SK-N-SH (cell line): Measurements from ENCODE around the gene BRD2. TPM values are rescaled to one million over a fixed set of nuclear protein-coding genes. Genes with fewer than 3 reads are reported as not detected.

Source experiments
- CTCF ChIA-PET: fragments of 300-600, 350-600 bp; formaldehyde crosslinking; extraction: SDS; loops from one replicate; lab custom pipeline; 2021; lab: Yijun Ruan, JAX
- POLR2A ChIA-PET: fragments of 350-600 bp; sonication (Branson Sonifier 250); formaldehyde crosslinking; extraction: SDS; loops from one replicate; lab custom pipeline; 2020; ENCODE audit warnings: antibody characterized with exemption, inconsistent platforms; lab: Yijun Ruan, JAX
- DNase-seq: peaks from one replicate; pipeline ENCODE4 v3.0.0; 2012
- H2AFZ ChIP-seq: fragments of 200-600 bp; sonication (generic); 2 replicates; pipeline ENCODE4 v1.8.1; 2016; ENCODE audit warnings: antibody characterized with exemption, mild to moderate bottlenecking, low read depth
- H3F3A ChIP-seq: fragments of 200-600 bp; sonication (generic); replicated peaks from 2 replicates; pipeline ENCODE3; 2016; ENCODE audit warnings: antibody characterized with exemption, mild to moderate bottlenecking; ENCODE audit not compliant: insufficient read depth
- H3K27ac ChIP-seq, 2 experiments: fragments of 200-500 bp in 1 of 2; fragments of 200-600 bp in 1 of 2; sonication (Bioruptor generic) in 1 of 2; sonication (generic), shearing (Covaris generic) in 1 of 2; 2 replicates each; pipeline versions ENCODE4 v1.5.1 to v1.6.1; 2014 to 2016; ENCODE audit warnings: low read depth in 2 of 2, inconsistent platforms in 1 of 2, low read length in 1 of 2, mild to moderate bottlenecking in 1 of 2, mixed read lengths in 1 of 2
- H3K27me3 ChIP-seq: fragments of 200-600 bp; sonication (generic), shearing (Covaris generic); 2 replicates; pipeline ENCODE4 v1.6.1; 2016; ENCODE audit warnings: mixed run types; ENCODE audit not compliant: insufficient read depth
- H3K36me3 ChIP-seq, 2 experiments: fragments of 200-500 bp in 1 of 2; fragments of 200-600 bp in 1 of 2; sonication (Bioruptor generic) in 1 of 2; sonication (generic) in 1 of 2; replicated peaks in 1 of 2; 2 replicates each; pipeline versions ENCODE3 to v1.5.1; 2014 to 2016; ENCODE audit warnings: low read length in 1 of 2, mild to moderate bottlenecking in 1 of 2; ENCODE audit not compliant: insufficient read depth in 2 of 2, control insufficient read depth in 1 of 2
- H3K4me1 ChIP-seq, 2 experiments: fragments of 200-500 bp in 1 of 2; fragments of 200-600 bp in 1 of 2; sonication (Bioruptor generic) in 1 of 2; sonication (generic), shearing (Covaris generic) in 1 of 2; 2 replicates each; pipeline versions ENCODE4 v1.5.1 to v1.6.1; 2014 to 2016; ENCODE audit warnings: low read depth in 1 of 2, low read length in 1 of 2, mixed run types in 1 of 2; ENCODE audit not compliant: insufficient read depth in 2 of 2, control insufficient read depth in 1 of 2
- H3K4me2 ChIP-seq: fragments of 200-600 bp; sonication (generic), shearing (Covaris generic); 2 replicates; pipeline ENCODE4 v1.6.1; 2017; ENCODE audit warnings: mixed run types
- H3K4me3 ChIP-seq, 2 experiments: fragments of 200-500 bp in 1 of 2; fragments of 200-600 bp in 1 of 2; sonication (Bioruptor generic) in 1 of 2; sonication (generic), shearing (Covaris generic) in 1 of 2; 2 replicates each; pipeline versions ENCODE4 v1.5.1 to v1.8.1; 2014 to 2016; ENCODE audit warnings: low read depth in 2 of 2, inconsistent platforms in 1 of 2, low read length in 1 of 2, mild to moderate bottlenecking in 1 of 2, mixed read lengths in 1 of 2, moderate library complexity in 1 of 2
- H3K79me2 ChIP-seq: fragments of 200-600 bp; sonication (generic); 2 replicates; pipeline ENCODE4 v1.8.1; 2017; ENCODE audit warnings: mild to moderate bottlenecking; ENCODE audit not compliant: insufficient read depth
- H3K9ac ChIP-seq: fragments of 200-600 bp; sonication (generic); 2 replicates; pipeline ENCODE4 v1.6.1; 2017; ENCODE audit warnings: mixed run types
- H3K9me2 ChIP-seq: fragments of 200-600 bp; sonication (generic); 2 replicates; pipeline ENCODE4 v1.6.1; 2017; ENCODE audit warnings: mixed run types
- H3K9me3 ChIP-seq: fragments of 200-600 bp; sonication (generic); 2 replicates; pipeline ENCODE4 v1.6.1; 2017; ENCODE audit warnings: mixed run types, mild to moderate bottlenecking, moderate library complexity
- H4K20me1 ChIP-seq: fragments of 200-600 bp; sonication (generic); 2 replicates; pipeline ENCODE4 v1.6.1; 2017; ENCODE audit warnings: mild to moderate bottlenecking, mixed run types; ENCODE audit not compliant: insufficient read depth
- CHD2 ChIP-seq: fragments of 150-350 bp; IDR thresholded peaks from 2 replicates; pipeline ENCODE4 v1.6.1; 2018; ENCODE audit warnings: low read length; ENCODE audit not compliant: partially characterized antibody
- FOSL2 ChIP-seq: IDR thresholded peaks from 2 replicates; pipeline ENCODE4 v1.4.0; 2012; ENCODE audit warnings: low read depth, mild to moderate bottlenecking, moderate library complexity, borderline replicate concordance
- FOXJ3 ChIP-seq: sonication (generic); formaldehyde crosslinking; IDR thresholded peaks from 2 replicates; pipeline ENCODE4 v1.5.1; 2020; ENCODE audit warnings: mild to moderate bottlenecking, missing genetic modification reagents
- GATA2 ChIP-seq: sonication (generic); formaldehyde crosslinking; IDR thresholded peaks from 2 replicates; pipeline ENCODE4 v1.5.0; 2020; ENCODE audit warnings: mild to moderate bottlenecking, missing genetic modification reagents
- MXI1 ChIP-seq: IDR thresholded peaks from 2 replicates; pipeline ENCODE4 v1.6.1; 2012; ENCODE audit warnings: mild to moderate bottlenecking, low read depth, low read length, improper control_type of control experiment
- PBX3 ChIP-seq: IDR thresholded peaks from 2 replicates; pipeline ENCODE4; 2012
- POLR2AphosphoS5 ChIP-seq: IDR thresholded peaks from 2 replicates; pipeline ENCODE4 v1.6.1; 2012; ENCODE audit warnings: low read depth, low read length
- RAD21 ChIP-seq: IDR thresholded peaks from 2 replicates; pipeline ENCODE4 v1.6.1; 2012; ENCODE audit warnings: mild to moderate bottlenecking, low read length
- REST ChIP-seq: IDR thresholded peaks from 2 replicates; pipeline ENCODE4 v1.6.1; 2012; ENCODE audit warnings: mild to moderate bottlenecking, low read depth, low read length, moderate library complexity
- RXRA ChIP-seq: IDR thresholded peaks from 2 replicates; pipeline ENCODE4 v1.4.0; 2012; ENCODE audit warnings: low read depth, mild to moderate bottlenecking, borderline replicate concordance
- YY1 ChIP-seq: IDR thresholded peaks from 2 replicates; pipeline ENCODE4 v1.4.0; 2012; ENCODE audit warnings: low read depth, mild to moderate bottlenecking
- WGBS: methylation state at CpG from one replicate; pipeline ENCODE4 v1.1.6; 2017; ENCODE audit warnings: low lambda C conversion rate; 5-methylcytosine and 5-hydroxymethylcytosine counted together
- polyA plus RNA-seq, 3 experiments: library from polyadenylated mRNA; depleted of rRNA; stranded (reverse); fragments of >200 nt; gene quantifications; 2 replicates each; pipeline ENCODE4 v1.2.3, GENCODE V29; 2012

The BRD2 gene
- polyA plus RNA-seq, 1 of the 3 experiments (the other 2 are of a cell fraction) = 104 TPM

- TF ChIP-seq PBX3 (no peak), RAD21 (no peak), CHD2 (no peak), FOSL2 (no peak)
- TF ChIP-seq, all 33 proteins: peak for 0
- WGBS = 91% methylated on average over 5 of the region's 5 CpGs
- Histone ChIP-seq H3K9me2 (no peaks in the 10 kb centered on the region), H2AFZ (no peak overlapping the region), H4K20me1 (no peaks in the 10 kb centered on the region), H3F3A (no peaks in the 10 kb centered on the region), H3K27ac (no peak overlapping the region), H3K4me1 (no peaks in the 10 kb centered on the region; a peak in 1 of 4 replicates), H3K9me3 (no peaks in the 10 kb centered on the region), H3K4me2 (no peak overlapping the region), H3K4me3 (no peak overlapping the region), H3K36me3 (no peaks in the 10 kb centered on the region), H3K9ac (no peak overlapping the region), H3K79me2 (peaks cover 8% of the 10 kb centered on the region; the same call in 1 of the 2 replicates), H3K27me3 (no peaks in the 10 kb centered on the region)
- ChIA-PET POLR2A (no interaction called here), CTCF (interaction anchor here (1.4 kb wide), 1 partner anchor 74 kb away, joined by 6 read pairs; no protein-coding TSS in a partner anchor)
- no peak for DNase-seq
Observed at GRCh38 chr6:32960563-32960962, 7.8 kb upstream of the BRD2 start.

- ChIA-PET CTCF (interaction anchor here (0.9 to 2.8 kb wide), 3 partner anchors 22 to 29 kb away, joined by 3 to 16 read pairs (median 4); no protein-coding TSS in a partner anchor), POLR2A (interaction anchor here (1.6 kb wide), 1 partner anchor 10 kb away, joined by 8 read pairs; no protein-coding TSS in a partner anchor)
- 40% methylated on average over 1 of the region's 1 CpG for WGBS
- no peaks in the 10 kb centered on the region for H4K20me1 ChIP-seq
- H3K4me1 ChIP-seq = peaks cover 4 to 6% of the 10 kb centered on the region in 2 experiments; a peak in 3 of 4 replicates
- no peaks in the 10 kb centered on the region for H3K9me3 ChIP-seq
- no peaks in the 10 kb centered on the region for H3K9me2 ChIP-seq
- H3F3A ChIP-seq = no peaks in the 10 kb centered on the region
- H3K27ac ChIP-seq = no peak overlapping the region
- no peak overlapping the region for H3K4me3 ChIP-seq
- TF ChIP-seq MXI1 = no peak
- no peak for TF ChIP-seq GATA2 (CRISPR knock-in tag)
- no peak for DNase-seq
- no peaks in the 10 kb centered on the region for H3K27me3 ChIP-seq
- H3K79me2 ChIP-seq = peaks cover 16% of the 10 kb centered on the region; the same call in 1 of the 2 replicates
- H3K36me3 ChIP-seq = no peaks in the 10 kb centered on the region
- no peak overlapping the region for H3K9ac ChIP-seq
- no peak overlapping the region; the same call in 1 of the 2 replicates for H3K4me2 ChIP-seq
- H2AFZ ChIP-seq = no peak overlapping the region
Observed at GRCh38 chr6:32962213-32962826, 6.1 kb upstream of the BRD2 start.

GRCh38 chr6:32963866-32964265, 4.5 kb upstream of the BRD2 start:
- no peak overlapping the region for H2AFZ ChIP-seq
- ChIA-PET CTCF (interaction anchor here (0.9 to 2.8 kb wide), 5 partner anchors 9 to 78 kb away, joined by 3 to 17 read pairs (median 4); partner anchors contain the start of gene HLA-DMA), POLR2A (no interaction called here)
- H3K4me1 ChIP-seq = peaks cover 6% of the 10 kb centered on the region in 2 experiments; a peak in 3 of 4 replicates
- no peak for TF ChIP-seq POLR2AphosphoS5
- no peak for TF ChIP-seq FOXJ3 (CRISPR knock-in tag)
- TF ChIP-seq RXRA = no peak
- TF ChIP-seq YY1 = no peak
- no peak for TF ChIP-seq REST
- no peaks in the 10 kb centered on the region for H3K9me3 ChIP-seq
- H3K36me3 ChIP-seq = no peaks in the 10 kb centered on the region
- H4K20me1 ChIP-seq = no peaks in the 10 kb centered on the region
- H3K27ac ChIP-seq = no peak overlapping the region
- WGBS = 93% methylated on average over 1 of the region's 1 CpG
- peaks cover 5% of the 10 kb centered on the region for H3F3A ChIP-seq
- H3K9ac ChIP-seq = no peak overlapping the region
- H3K9me2 ChIP-seq = no peaks in the 10 kb centered on the region
- H3K27me3 ChIP-seq = no peaks in the 10 kb centered on the region
- DNase-seq = no peak
- no peak overlapping the region for H3K4me2 ChIP-seq
- H3K4me3 ChIP-seq = no peak overlapping the region
- peaks cover 26% of the 10 kb centered on the region for H3K79me2 ChIP-seq
